ENCODE results near the gene ZEB1. TPM values are rescaled to one million over a fixed set of nuclear protein-coding genes. Genes with fewer than 3 reads are reported as not detected.

Gene ZEB1
- total and polyA plus RNA-seq, 4 donors = 36.8 to 214 (median 153) TPM

GRCh38 chr10:31522820-31523219 is 203.8 kb downstream of the ZEB1 start:
- Histone ChIP-seq H3K4me1 (ENCODE audit: control insufficient read depth in 1 of 2, insufficient read depth in 2 of 2, low read length in 2 of 2) (no peaks in the 10 kb centered on the region), H3K36me3 (ENCODE audit: control insufficient read depth in 1 of 2, insufficient read depth in 2 of 2, low read length in 1 of 2) (peaks cover 10 to 15% of the 10 kb centered on the region in 2 donors), H3K9me3 (ENCODE audit: control insufficient read depth, low read length) (no peaks in the 10 kb centered on the region), H3K27ac (ENCODE audit: low read depth in 1 of 2, low read length in 2 of 2) (no peak overlapping the region), H3K27me3 (ENCODE audit: control insufficient read depth in 1 of 2, insufficient read depth in 2 of 2, low read length in 1 of 2) (no peaks in the 10 kb centered on the region), H3K4me3 (ENCODE audit: low read length in 2 of 2) (no peak overlapping the region)
- intact Hi-C loops (cut with DNase I) = no loop called here
- ATAC-seq (ENCODE audit: low FRiP score) (no peak), DNase-seq (no peak)
- WGBS, 2 donors = 93 to 96% methylated on average over 4 of the region's 4 CpGs

DNA sequence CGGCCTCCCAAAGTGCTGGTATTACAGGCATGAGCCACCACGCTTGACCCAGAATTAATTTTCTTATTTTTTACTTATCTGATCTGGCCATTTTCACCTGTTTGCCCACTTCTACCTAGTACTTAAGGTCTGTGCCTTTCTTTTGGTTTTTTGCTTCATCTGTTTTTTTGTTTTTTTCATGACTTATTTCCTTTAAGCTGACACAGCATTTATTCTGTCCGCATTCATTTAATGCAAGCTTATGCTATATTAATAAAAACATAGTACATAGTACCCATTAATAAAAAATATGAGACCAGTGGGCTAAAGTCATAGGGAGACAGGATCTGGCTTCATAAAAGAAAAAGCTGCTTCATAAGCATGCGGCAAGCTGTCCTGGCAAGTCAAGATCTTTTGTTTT is 205.4 kb downstream of the ZEB1 start:
- WGBS, 2 donors = 97 to 98% methylated on average over 4 of the region's 4 CpGs
- H3K27me3 ChIP-seq (ENCODE audit: control insufficient read depth in 1 of 2, insufficient read depth in 2 of 2, low read length in 1 of 2) = no peaks in the 10 kb centered on the region
- H3K9me3 ChIP-seq (ENCODE audit: control insufficient read depth, low read length) = no peaks in the 10 kb centered on the region
- ATAC-seq (ENCODE audit: low FRiP score) = no peak
- no peaks in the 10 kb centered on the region for H3K4me1 ChIP-seq (ENCODE audit: control insufficient read depth in 1 of 2, insufficient read depth in 2 of 2, low read length in 2 of 2)
- intact Hi-C loops (cut with DNase I) = no loop called here
- no peak overlapping the region for H3K27ac ChIP-seq (ENCODE audit: low read depth in 1 of 2, low read length in 2 of 2)
- no peak for DNase-seq
- no peak overlapping the region for H3K4me3 ChIP-seq (ENCODE audit: low read length in 2 of 2)
- peaks cover 10 to 15% of the 10 kb centered on the region in 2 donors for H3K36me3 ChIP-seq (ENCODE audit: control insufficient read depth in 1 of 2, insufficient read depth in 2 of 2, low read length in 1 of 2)

GRCh38 chr10:31526178-31526577 is 207.2 kb downstream of the ZEB1 start:
- intact Hi-C loops (cut with DNase I) = no loop called here
- ATAC-seq (ENCODE audit: low FRiP score) = no peak
- Histone ChIP-seq H3K9me3 (ENCODE audit: control insufficient read depth, low read length) (no peaks in the 10 kb centered on the region), H3K4me3 (ENCODE audit: low read length in 2 of 2) (no peak overlapping the region), H3K27ac (ENCODE audit: low read depth in 1 of 2, low read length in 2 of 2) (no peak overlapping the region), H3K36me3 (ENCODE audit: control insufficient read depth in 1 of 2, insufficient read depth in 2 of 2, low read length in 1 of 2) (peaks cover 6 to 10% of the 10 kb centered on the region in 2 donors), H3K4me1 (ENCODE audit: control insufficient read depth in 1 of 2, insufficient read depth in 2 of 2, low read length in 2 of 2) (no peaks in the 10 kb centered on the region), H3K27me3 (ENCODE audit: control insufficient read depth in 1 of 2, insufficient read depth in 2 of 2, low read length in 1 of 2) (no peaks in the 10 kb centered on the region)
- DNase-seq = no peak
- WGBS, 2 donors = 73 to 81% methylated on average over 4 of the region's 4 CpGs

- Histone ChIP-seq H3K27ac (ENCODE audit: low read depth in 1 of 2, low read length in 2 of 2) (no peak overlapping the region), H3K27me3 (ENCODE audit: control insufficient read depth in 1 of 2, insufficient read depth in 2 of 2, low read length in 1 of 2) (no peaks in the 10 kb centered on the region), H3K36me3 (ENCODE audit: control insufficient read depth in 1 of 2, insufficient read depth in 2 of 2, low read length in 1 of 2) (peaks cover 4 to 10% of the 10 kb centered on the region in 2 donors), H3K4me3 (ENCODE audit: low read length in 2 of 2) (no peak overlapping the region), H3K4me1 (ENCODE audit: control insufficient read depth in 1 of 2, insufficient read depth in 2 of 2, low read length in 2 of 2) (no peaks in the 10 kb centered on the region), H3K9me3 (ENCODE audit: control insufficient read depth, low read length) (no peaks in the 10 kb centered on the region)
- DNase-seq (peak in 1 of 2 donors; percentile 56), ATAC-seq (ENCODE audit: low FRiP score) (no peak)
- WGBS, 2 donors = 81 to 85% methylated on average over 11 of the region's 11 CpGs
- intact Hi-C loops (cut with DNase I) = no loop called here
Measured at GRCh38 chr10:31526681-31527080, 207.7 kb downstream of the ZEB1 start.

DNA sequence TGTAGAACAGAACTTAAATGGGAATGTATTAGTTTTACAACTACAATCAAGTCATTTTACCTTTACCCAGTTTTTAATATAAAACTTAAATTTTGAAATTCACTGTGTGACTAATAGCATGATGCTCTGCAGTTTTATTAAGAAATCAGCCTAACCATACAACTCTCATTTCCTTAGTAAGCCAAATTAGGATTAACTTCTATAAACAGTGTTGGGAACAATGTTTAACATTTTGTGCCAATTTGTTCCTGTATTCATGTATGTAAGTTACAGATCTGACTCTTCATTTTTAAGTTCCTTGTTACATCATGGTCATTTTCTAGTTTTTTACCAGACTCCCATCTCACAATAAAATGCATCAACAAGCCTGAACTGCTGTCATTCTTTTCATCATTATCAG is 209.8 kb downstream of the ZEB1 start:
- DNase-seq (no peak), ATAC-seq (ENCODE audit: low FRiP score) (no peak)
- Histone ChIP-seq H3K4me3 (ENCODE audit: low read length in 2 of 2) (no peak overlapping the region), H3K36me3 (ENCODE audit: control insufficient read depth in 1 of 2, insufficient read depth in 2 of 2, low read length in 1 of 2) (peaks cover 3 to 10% of the 10 kb centered on the region in 2 donors), H3K27me3 (ENCODE audit: control insufficient read depth in 1 of 2, insufficient read depth in 2 of 2, low read length in 1 of 2) (no peaks in the 10 kb centered on the region), H3K27ac (ENCODE audit: low read depth in 1 of 2, low read length in 2 of 2) (no peak overlapping the region), H3K4me1 (ENCODE audit: control insufficient read depth in 1 of 2, insufficient read depth in 2 of 2, low read length in 2 of 2) (no peaks in the 10 kb centered on the region), H3K9me3 (ENCODE audit: control insufficient read depth, low read length) (no peaks in the 10 kb centered on the region)
- intact Hi-C loops (cut with DNase I) = no loop called here

- Histone ChIP-seq H3K4me3 (ENCODE audit: low read length in 2 of 2) (no peak overlapping the region), H3K4me1 (ENCODE audit: control insufficient read depth in 1 of 2, insufficient read depth in 2 of 2, low read length in 2 of 2) (peaks cover 0 to 2% of the 10 kb centered on the region in 2 donors), H3K27ac (ENCODE audit: low read depth in 1 of 2, low read length in 2 of 2) (no peak overlapping the region), H3K9me3 (ENCODE audit: control insufficient read depth, low read length) (no peaks in the 10 kb centered on the region), H3K36me3 (ENCODE audit: control insufficient read depth in 1 of 2, insufficient read depth in 2 of 2, low read length in 1 of 2) (no peaks in the 10 kb centered on the region), H3K27me3 (ENCODE audit: control insufficient read depth in 1 of 2, insufficient read depth in 2 of 2, low read length in 1 of 2) (no peaks in the 10 kb centered on the region)
- 7 to 8% methylated on average over 3 of the region's 3 CpGs for WGBS, 2 donors
- intact Hi-C loops (cut with DNase I) = no loop called here
- ATAC-seq (ENCODE audit: low FRiP score) (no peak), DNase-seq (no peak)
Measured at GRCh38 chr10:31536302-31536701, 217.3 kb downstream of the ZEB1 start.

- WGBS, 2 donors = 78 to 86% methylated on average over 2 of the region's 2 CpGs
Measured at GRCh38 chr10:31549896-31550295, 230.9 kb downstream of the ZEB1 start.

DNA sequence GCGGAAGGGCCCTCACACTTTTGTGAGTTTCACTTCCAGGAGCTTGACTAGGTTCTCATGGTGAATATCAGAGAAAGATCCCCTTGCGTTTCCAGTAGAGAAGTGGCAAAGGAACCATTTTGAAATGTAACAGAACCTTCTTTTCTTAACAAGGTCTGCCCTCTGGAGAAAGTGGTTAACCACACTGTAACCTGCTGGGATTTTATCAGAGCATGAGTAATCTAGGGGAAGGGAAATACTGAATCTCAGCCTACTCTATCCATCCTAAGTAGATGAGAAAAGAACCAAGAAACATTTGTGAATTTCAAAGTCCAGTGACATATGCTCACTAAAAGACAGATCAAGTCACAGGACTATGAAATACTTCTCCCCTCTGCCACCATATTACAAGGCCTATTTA is 235.5 kb downstream of the ZEB1 start:
- WGBS, 2 donors = 94 to 97% methylated on average over 2 of the region's 2 CpGs
- no peak overlapping the region for H3K27ac ChIP-seq (ENCODE audit: low read depth in 1 of 2, low read length in 2 of 2)
- H3K4me3 ChIP-seq (ENCODE audit: low read length in 2 of 2) = no peak overlapping the region
- peaks cover 13% of the 10 kb centered on the region for H3K9me3 ChIP-seq (ENCODE audit: control insufficient read depth, low read length)
- no peaks in the 10 kb centered on the region for H3K36me3 ChIP-seq (ENCODE audit: control insufficient read depth in 1 of 2, insufficient read depth in 2 of 2, low read length in 1 of 2)
- DNase-seq = no peak
- no peaks in the 10 kb centered on the region for H3K4me1 ChIP-seq (ENCODE audit: control insufficient read depth in 1 of 2, insufficient read depth in 2 of 2, low read length in 2 of 2)
- intact Hi-C loops (cut with DNase I) = no loop called here
- no peak for ATAC-seq (ENCODE audit: low FRiP score)
- no peaks in the 10 kb centered on the region for H3K27me3 ChIP-seq (ENCODE audit: control insufficient read depth in 1 of 2, insufficient read depth in 2 of 2, low read length in 1 of 2)

More at GRCh38 chr10:31549896-31550295, 230.9 kb downstream of the ZEB1 start:
- Histone ChIP-seq H3K27ac (ENCODE audit: low read depth in 1 of 2, low read length in 2 of 2) (no peak overlapping the region), H3K4me1 (ENCODE audit: control insufficient read depth in 1 of 2, insufficient read depth in 2 of 2, low read length in 2 of 2) (no peaks in the 10 kb centered on the region), H3K36me3 (ENCODE audit: control insufficient read depth in 1 of 2, insufficient read depth in 2 of 2, low read length in 1 of 2) (no peaks in the 10 kb centered on the region), H3K27me3 (ENCODE audit: control insufficient read depth in 1 of 2, insufficient read depth in 2 of 2, low read length in 1 of 2) (no peaks in the 10 kb centered on the region), H3K4me3 (ENCODE audit: low read length in 2 of 2) (no peak overlapping the region), H3K9me3 (ENCODE audit: control insufficient read depth, low read length) (peaks cover 1% of the 10 kb centered on the region)
- ATAC-seq (ENCODE audit: low FRiP score) (no peak), DNase-seq (no peak)
- intact Hi-C loops (cut with DNase I) = no loop called here

DNA sequence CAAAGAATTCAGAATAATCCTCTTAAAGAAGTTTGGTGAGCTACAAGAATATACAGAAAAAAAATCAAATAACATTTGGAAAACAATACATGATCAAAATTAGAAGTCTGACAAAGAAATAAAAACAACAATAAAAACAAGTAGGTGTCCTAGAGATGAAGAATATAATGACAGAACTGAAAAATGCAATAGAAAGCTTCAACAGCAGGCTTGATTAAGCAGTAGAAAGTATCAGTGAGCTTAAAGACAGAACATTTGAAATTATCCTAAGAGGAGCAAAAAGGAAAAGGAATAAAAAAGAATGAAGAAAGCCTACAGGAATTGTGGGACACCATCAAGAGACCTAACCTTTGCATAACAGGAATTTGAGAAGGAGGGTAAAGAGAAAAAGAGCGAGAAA is 238.8 kb downstream of the ZEB1 start:
- Histone ChIP-seq H3K4me3 (ENCODE audit: low read length in 2 of 2) (no peak overlapping the region), H3K36me3 (ENCODE audit: control insufficient read depth in 1 of 2, insufficient read depth in 2 of 2, low read length in 1 of 2) (no peaks in the 10 kb centered on the region), H3K4me1 (ENCODE audit: control insufficient read depth in 1 of 2, insufficient read depth in 2 of 2, low read length in 2 of 2) (no peaks in the 10 kb centered on the region), H3K27me3 (ENCODE audit: control insufficient read depth in 1 of 2, insufficient read depth in 2 of 2, low read length in 1 of 2) (no peaks in the 10 kb centered on the region), H3K27ac (ENCODE audit: low read depth in 1 of 2, low read length in 2 of 2) (no peak overlapping the region), H3K9me3 (ENCODE audit: control insufficient read depth, low read length) (peaks cover 13% of the 10 kb centered on the region)
- WGBS, 2 donors = 88 to 95% methylated on average over 1 of the region's 1 CpG
- ATAC-seq (ENCODE audit: low FRiP score) (no peak), DNase-seq (no peak)
- intact Hi-C loops (cut with DNase I) = no loop called here
